SU-DHL-6 (cell line): Measurements from ENCODE around the gene AKNA.

Experiments used
- H2AFZ ChIP-seq: fragments of 200-600 bp; sonication (generic); 2 replicates; pipeline ENCODE4 v1.6.1; 2014; ENCODE audit warnings: low read depth, mild to moderate bottlenecking, moderate library complexity, mixed read lengths, antibody characterized with exemption, low read length; ENCODE audit not compliant: severe bottlenecking
- H3F3A ChIP-seq: fragments of 200-600 bp; shearing (Covaris generic); 2 replicates; pipeline ENCODE4 v1.6.0; 2016; ENCODE audit warnings: antibody characterized with exemption, mild to moderate bottlenecking; ENCODE audit not compliant: insufficient read depth
- H3K27ac ChIP-seq: fragments of 200-600 bp; sonication (generic); 2 replicates; pipeline ENCODE4 v1.5.1; 2016; ENCODE audit warnings: low read depth, mild to moderate bottlenecking, low read length, moderate library complexity, mixed read lengths
- H3K27me3 ChIP-seq: fragments of 200-600 bp; sonication (generic), shearing (Covaris generic); 2 replicates; pipeline ENCODE4 v1.6.0; 2014; ENCODE audit warnings: mild to moderate bottlenecking, low read length
- H3K36me3 ChIP-seq: fragments of 200-600 bp; sonication (generic); 2 replicates; pipeline ENCODE4 v1.6.1; 2014; ENCODE audit warnings: mild to moderate bottlenecking, low read length, mixed read lengths
- H3K4me2 ChIP-seq: fragments of 300-600, 200-600 bp; shearing (Covaris generic), sonication (generic); 2 replicates; pipeline ENCODE4 v1.6.0; 2014; ENCODE audit warnings: low read length, low read depth, mild to moderate bottlenecking; ENCODE audit not compliant: poor library complexity, severe bottlenecking
- H3K4me3 ChIP-seq: fragments of 200-600 bp; sonication (generic); 2 replicates; pipeline ENCODE4 v1.5.1; 2014; ENCODE audit warnings: antibody characterized with exemption, low read length, mild to moderate bottlenecking, mixed read lengths; ENCODE audit not compliant: insufficient read depth, poor library complexity, severe bottlenecking
- H3K79me2 ChIP-seq: fragments of 200-600 bp; sonication (generic); 2 replicates; pipeline ENCODE4 v1.6.1; 2014; ENCODE audit warnings: mild to moderate bottlenecking, low read length, moderate library complexity; ENCODE audit not compliant: insufficient read depth
- H3K9ac ChIP-seq: fragments of 200-600 bp; sonication (generic); 2 replicates; pipeline ENCODE4 v1.7.0; 2014; ENCODE audit warnings: mild to moderate bottlenecking, low read length
- H3K9me2 ChIP-seq: fragments of 200-600 bp; sonication (generic); replicated peaks from 2 replicates; pipeline ENCODE4 v1.6.1; 2014; ENCODE audit warnings: low read length; ENCODE audit not compliant: insufficient read depth
- H3K9me3 ChIP-seq: fragments of 200-600 bp; sonication (generic); 2 replicates; pipeline ENCODE4 v1.6.1; 2014; ENCODE audit warnings: low read length, mixed read lengths; ENCODE audit not compliant: insufficient read depth
- H4K20me1 ChIP-seq: fragments of 200-600 bp; sonication (generic); 2 replicates; pipeline ENCODE4 v1.6.1; 2014; ENCODE audit warnings: low read depth, mild to moderate bottlenecking, antibody characterized with exemption, low read length, moderate library complexity, mixed read lengths
- CTCF ChIP-seq: fragments of 200-600 bp; sonication (generic); IDR thresholded peaks from one replicate; pipeline ENCODE4 v1.5.1; 2017; ENCODE audit warnings: antibody characterized with exemption, mild to moderate bottlenecking, low read length, moderate library complexity; ENCODE audit not compliant: insufficient read depth, poor library complexity, severe bottlenecking
- EZH2phosphoT487 ChIP-seq: fragments of 200-600 bp; sonication (generic), shearing (Covaris generic); conservative IDR thresholded peaks from 2 replicates; pipeline ENCODE4 v1.6.1; 2018; ENCODE audit warnings: mild to moderate bottlenecking, antibody characterized with exemption, low read length, moderate library complexity, mixed read lengths

The AKNA gene

GRCh38 chr9:114401344-114401743 is 13.6 kb upstream of the AKNA start:
- TF ChIP-seq EZH2phosphoT487 (no peak), CTCF (no peak)
- H3K4me3 ChIP-seq = no peak overlapping the region
- H3K27me3 ChIP-seq = no peaks in the 10 kb centered on the region
- peaks cover 5% of the 10 kb centered on the region; the same call in 1 of the 2 replicates for H3F3A ChIP-seq
- H3K27ac ChIP-seq = no peak overlapping the region
- peaks cover 12% of the 10 kb centered on the region for H3K79me2 ChIP-seq
- H3K36me3 ChIP-seq = no peaks in the 10 kb centered on the region
- no peaks in the 10 kb centered on the region for H3K9me3 ChIP-seq
- H3K4me2 ChIP-seq = no peak overlapping the region
- no peak overlapping the region for H2AFZ ChIP-seq
- no peaks in the 10 kb centered on the region for H4K20me1 ChIP-seq
- no peak overlapping the region for H3K9ac ChIP-seq
- H3K9me2 ChIP-seq = no peaks in the 10 kb centered on the region

GRCh38 chr9:114400772-114401171 is 13.0 kb upstream of the AKNA start:
- peaks cover 12% of the 10 kb centered on the region for H3K79me2 ChIP-seq
- H3K27me3 ChIP-seq = no peaks in the 10 kb centered on the region
- no peak overlapping the region for H3K27ac ChIP-seq
- no peaks in the 10 kb centered on the region for H3K9me3 ChIP-seq
- no peak overlapping the region for H2AFZ ChIP-seq
- TF ChIP-seq EZH2phosphoT487 (no peak), CTCF (no peak)
- H3K9me2 ChIP-seq = no peaks in the 10 kb centered on the region
- H3K36me3 ChIP-seq = no peaks in the 10 kb centered on the region
- H4K20me1 ChIP-seq = no peaks in the 10 kb centered on the region
- H3K4me3 ChIP-seq = no peak overlapping the region
- no peak overlapping the region for H3K4me2 ChIP-seq
- no peak overlapping the region for H3K9ac ChIP-seq
- peaks cover 9% of the 10 kb centered on the region for H3F3A ChIP-seq

DNA sequence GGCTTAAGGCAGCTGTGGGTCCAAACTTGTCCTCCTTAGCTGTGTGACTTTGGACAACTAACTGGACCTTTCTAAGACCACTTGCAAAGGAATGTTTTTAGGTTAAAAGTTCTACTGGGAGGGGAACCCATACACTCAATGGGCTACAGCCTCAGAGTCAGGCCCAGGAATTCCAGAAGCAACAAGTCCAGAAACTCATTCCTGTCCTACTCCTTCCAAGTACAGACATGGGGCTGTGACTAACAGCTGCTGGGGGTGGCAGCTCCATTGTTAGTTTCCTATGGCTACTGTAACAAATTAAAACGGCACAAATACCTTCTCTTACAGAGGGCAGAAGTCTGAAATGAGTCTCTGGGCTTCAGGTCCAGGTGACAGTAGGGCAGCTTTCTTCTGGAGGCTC is 12.4 kb upstream of the AKNA start:
- no peak overlapping the region for H3K9ac ChIP-seq
- TF ChIP-seq CTCF (no peak), EZH2phosphoT487 (no peak)
- no peaks in the 10 kb centered on the region for H3K9me3 ChIP-seq
- H2AFZ ChIP-seq = no peak overlapping the region
- no peaks in the 10 kb centered on the region for H3K9me2 ChIP-seq
- H3K4me2 ChIP-seq = no peak overlapping the region
- peaks cover 12% of the 10 kb centered on the region for H3K79me2 ChIP-seq
- peaks cover 11% of the 10 kb centered on the region for H3F3A ChIP-seq
- H4K20me1 ChIP-seq = no peaks in the 10 kb centered on the region
- no peaks in the 10 kb centered on the region for H3K36me3 ChIP-seq
- H3K4me3 ChIP-seq = no peak overlapping the region
- no peak overlapping the region for H3K27ac ChIP-seq
- no peaks in the 10 kb centered on the region for H3K27me3 ChIP-seq
